Measurements from ENCODE around the gene IL4R.
"Not testable (repeated sequence)": the region's sequence is repeated elsewhere in the genome, so short reads cannot be mapped to it uniquely, and the experiment has no call there.

Gene IL4R

DNA sequence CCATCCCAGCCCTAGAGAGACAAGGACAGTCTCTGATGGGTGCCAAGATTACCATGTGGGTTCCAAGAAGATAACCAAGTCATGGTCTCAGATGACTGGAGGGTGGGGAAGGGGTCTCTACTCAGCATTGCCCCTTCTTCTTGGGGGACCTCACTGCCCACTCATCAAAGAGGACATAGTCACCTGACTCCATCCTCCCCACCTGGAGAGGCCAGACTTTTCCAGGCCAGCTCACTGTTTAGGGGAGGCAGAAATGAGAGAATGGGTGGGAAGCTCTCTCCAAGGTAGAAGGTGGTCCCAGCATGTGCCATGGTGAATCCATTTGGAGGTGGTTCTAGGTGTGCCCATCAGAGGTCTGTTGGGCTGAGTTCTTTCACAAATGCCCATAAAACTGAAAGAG lies 67.5 kb downstream of the IL4R start:
- DNase-seq (ENCODE audit: low read depth), result no peak

DNA sequence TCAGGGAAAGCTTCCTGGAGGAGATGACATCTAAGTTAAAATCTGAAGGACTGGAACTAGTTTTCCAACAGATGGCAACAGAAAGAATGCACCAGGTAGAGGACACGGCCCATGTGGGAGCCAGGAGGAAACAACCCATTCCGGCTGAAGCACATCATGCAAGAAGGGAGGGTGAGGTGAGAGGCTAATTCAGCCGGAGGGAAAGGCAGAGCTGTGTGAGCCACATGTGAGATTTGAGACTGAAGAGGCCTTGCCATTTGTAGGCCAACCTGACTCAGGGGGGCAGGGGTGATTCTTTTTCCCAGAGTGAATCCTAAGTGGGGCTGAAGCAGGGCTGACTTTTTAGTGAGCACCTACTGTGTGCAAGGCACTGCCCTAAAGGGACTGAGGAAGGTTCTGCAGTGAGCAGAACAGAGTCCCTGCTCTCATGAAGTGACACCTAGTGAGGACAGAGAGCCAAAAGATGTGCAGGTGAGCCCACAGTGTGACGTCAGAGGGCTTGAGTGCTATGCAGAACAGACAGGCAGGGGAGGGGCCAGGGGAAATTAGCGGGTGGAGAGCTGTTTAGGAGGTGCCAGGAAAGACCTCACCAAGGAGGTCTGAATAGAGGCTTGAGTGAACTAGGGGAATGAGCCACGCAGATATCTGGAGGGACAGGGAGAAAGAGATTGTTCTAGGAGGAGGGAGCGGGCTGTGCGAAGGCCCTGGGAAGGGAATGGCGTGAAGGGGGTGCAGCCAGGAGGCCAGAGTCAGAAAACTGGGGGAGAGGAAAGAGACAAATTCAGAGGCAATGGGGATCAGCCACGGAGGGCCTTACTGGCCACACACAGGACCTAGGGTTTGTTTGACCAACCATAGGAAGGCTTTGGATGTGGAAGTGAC lies 68.4 kb downstream of the IL4R start:
- no peak for DNase-seq (ENCODE audit: low read depth)

DNA sequence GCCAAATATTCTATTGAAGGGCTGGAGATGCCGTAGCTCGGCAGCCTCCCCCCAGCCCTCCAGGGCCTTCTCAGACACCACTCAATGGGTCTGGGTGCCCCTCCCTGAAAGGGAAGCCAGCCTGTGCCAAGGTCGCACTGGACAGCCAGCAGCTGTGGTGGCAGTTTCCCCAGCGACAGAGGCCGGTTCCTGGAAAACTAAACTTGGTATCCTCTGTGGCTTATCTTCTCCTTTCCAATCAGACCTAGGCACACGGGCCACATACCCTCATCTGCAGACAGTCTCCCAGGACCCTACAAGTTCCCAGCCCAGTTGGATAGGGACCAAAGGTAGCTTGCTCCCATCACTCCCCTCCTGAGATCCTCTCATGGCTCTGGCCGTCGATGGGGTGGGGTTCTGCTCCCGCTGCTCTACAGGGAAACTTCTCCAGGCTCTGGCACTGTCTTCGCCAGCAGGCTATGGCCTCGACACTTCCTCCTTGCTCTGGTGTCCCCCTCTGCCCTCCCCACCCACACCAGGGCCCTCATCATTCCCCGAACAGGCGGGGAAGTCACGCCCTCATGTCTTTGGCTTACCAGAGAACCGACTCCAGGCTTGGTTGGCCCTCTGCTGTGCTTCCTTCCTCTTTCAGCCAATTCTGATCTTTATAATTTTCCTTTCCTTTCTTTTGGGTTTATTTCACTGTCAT lies 69.9 kb downstream of the IL4R start:
- DNase-seq (ENCODE audit: low read depth), result peak; percentile 77

- DNase-seq (ENCODE audit: low read depth), result no peak
Measured at GRCh38 chr16:27384425-27384824, 70.7 kb downstream of the IL4R start.

DNA sequence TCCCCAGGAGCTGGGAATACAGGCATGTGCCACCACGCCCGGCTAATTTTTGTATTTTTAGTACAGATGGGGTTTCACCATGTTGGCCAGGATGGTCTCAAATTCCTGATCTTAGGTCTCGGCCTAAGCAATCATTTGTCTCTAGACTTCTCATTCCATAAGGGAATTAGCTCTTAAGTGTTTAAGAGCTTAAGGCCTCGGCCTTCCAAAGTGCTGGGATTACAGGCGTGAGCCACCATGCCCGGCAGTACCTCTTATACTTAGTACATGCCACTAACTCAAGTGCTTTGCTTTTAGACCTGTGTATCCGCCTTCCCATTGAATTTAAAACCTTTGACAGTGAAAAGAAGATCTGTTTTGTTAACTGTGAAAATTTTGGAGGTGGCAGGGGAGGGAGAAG lies 71.6 kb downstream of the IL4R start:
- no peak for DNase-seq (ENCODE audit: low read depth)

GRCh38 chr16:27386674-27387073 lies 72.9 kb downstream of the IL4R start:
- DNase-seq (ENCODE audit: low read depth), result no peak

DNA sequence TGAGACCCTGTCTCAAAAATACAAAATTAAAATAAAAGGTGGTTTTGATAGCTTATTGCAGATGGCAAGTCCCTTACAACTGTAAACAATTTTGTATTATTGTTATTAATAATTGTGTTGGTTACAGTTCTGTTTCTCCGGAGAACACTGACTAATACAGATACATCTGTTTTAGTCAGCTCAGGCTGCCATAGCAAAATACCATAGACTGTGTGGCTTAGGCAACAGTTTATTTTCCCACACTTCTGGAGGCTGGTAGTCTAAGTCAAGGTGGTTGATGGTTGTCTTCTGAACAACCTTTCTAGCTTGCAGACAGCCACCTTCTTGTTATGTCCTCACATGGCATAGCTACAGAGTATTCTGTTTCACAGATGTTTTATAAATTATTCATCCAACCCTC lies 74.0 kb downstream of the IL4R start:
- no peak for DNase-seq (ENCODE audit: low read depth)

DNA sequence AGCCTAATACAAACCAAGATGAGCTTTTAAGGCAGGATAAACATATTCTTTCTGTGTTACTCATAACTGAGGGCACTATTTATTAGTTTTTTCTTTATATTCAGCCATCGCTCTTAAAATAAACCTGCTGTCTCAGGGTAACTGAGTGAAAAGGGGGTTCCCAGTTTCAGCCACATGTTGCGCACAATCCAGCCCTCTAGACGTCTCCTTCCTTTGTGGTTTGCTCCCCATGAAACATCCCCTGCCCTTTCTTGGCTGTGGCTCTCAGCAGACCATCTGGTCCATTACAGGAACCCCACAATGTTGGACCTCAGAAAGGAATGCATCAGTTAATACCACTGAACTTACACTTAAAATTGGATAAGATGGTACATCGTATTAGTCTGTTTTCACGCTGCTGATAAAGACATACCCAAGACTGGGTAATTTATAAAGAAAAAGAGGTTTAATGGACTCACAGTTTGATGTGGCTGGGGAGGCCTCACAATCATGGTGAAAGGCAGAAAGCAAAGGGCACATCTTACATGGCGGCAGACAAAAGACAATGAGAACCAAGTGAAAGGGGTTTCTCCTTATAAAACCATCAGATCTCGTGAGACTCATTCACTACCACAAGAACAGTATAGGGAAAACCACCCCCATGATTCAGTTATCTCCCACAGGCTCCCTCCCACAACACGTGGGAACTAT lies 75.6 kb downstream of the IL4R start:
- DNase-seq (ENCODE audit: low read depth), result no peak

GRCh38 chr16:27390151-27390550 lies 76.4 kb downstream of the IL4R start:
- DNase-seq (ENCODE audit: low read depth), result no peak

- no peak for DNase-seq (ENCODE audit: low read depth)
Measured at GRCh38 chr16:27392671-27393070, 78.9 kb downstream of the IL4R start.

DNA sequence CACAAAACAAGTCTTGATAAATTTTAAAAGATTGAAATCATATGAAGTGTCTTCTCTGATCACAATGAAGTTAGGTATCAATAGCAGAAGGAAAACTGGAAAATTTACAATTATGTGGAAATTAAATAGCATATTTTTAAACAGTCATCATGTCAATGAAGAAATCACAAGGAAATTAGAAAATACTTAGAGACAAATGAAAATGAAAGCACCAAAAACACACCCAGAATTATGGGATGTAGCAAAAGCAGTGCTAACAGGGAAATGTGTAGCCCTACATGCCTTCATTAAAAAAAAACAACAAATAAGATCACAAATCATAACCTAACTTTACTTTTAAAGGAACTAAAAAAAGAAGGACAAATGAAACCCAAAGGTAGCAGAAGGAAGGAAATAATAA lies 80.7 kb downstream of the IL4R start:
- DNase-seq (ENCODE audit: low read depth), result no peak

- not testable (repeated sequence) for DNase-seq (ENCODE audit: low read depth)
Measured at GRCh38 chr16:27398341-27398893, 84.6 kb downstream of the IL4R start.

- peak; percentile 58 for DNase-seq (ENCODE audit: low read depth)
Measured at GRCh38 chr16:27398894-27399853, 85.4 kb downstream of the IL4R start.

DNA sequence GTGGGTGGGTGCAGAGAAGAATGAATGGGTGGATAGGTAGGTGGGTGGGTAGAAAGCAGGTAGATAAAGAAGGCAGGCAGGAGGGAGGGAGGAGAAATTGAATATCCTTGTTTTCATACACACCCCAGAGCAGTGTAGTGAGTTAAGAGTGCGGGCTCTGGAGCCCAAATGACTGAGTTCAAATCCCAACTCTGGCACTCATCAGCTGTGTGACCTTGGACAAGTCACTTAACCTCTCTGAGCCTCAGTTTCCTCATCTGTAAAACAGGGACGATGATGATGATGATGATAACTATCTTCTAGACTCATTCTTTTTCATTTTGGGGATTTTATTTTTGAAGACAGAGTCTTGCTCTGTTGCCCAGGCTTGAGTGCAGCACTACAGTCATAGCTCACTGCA lies 86.2 kb downstream of the IL4R start:
- DNase-seq (ENCODE audit: low read depth), result no peak

GRCh38 chr16:27400751-27401620 lies 87.2 kb downstream of the IL4R start:
- DNase-seq (ENCODE audit: low read depth), result no peak

GRCh38 chr16:27401768-27402568 lies 88.2 kb downstream of the IL4R start, which contains the start of gene IL21R:
IL21R (plus strand) TSS chr16:27402174; CDS start chr16:27430072, 27,898 bp downstream.
- DNase-seq (ENCODE audit: low read depth), result peak; percentile 70

DNA sequence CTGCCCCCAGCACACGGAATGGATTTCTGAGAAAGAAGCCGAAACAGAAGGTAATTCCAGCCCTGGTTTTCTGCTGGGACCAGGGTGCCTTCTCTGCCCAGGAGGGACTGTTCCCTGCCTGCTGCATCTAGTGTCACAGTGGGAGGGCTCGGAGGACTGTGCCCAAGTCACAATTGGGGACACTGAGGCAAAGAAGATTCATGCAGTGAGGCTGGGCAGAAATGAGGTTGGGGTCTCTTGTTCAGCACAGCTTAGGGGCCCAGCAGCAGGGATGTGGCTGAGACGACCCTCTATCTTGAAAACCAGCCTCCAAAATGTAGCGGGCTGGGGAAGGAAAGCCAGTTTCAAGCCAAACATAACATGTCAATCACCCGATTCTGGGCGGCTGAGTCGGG lies 88.8 kb downstream of the IL4R start:
- no peak for DNase-seq (ENCODE audit: low read depth)

GRCh38 chr16:27402964-27403600 lies 89.3 kb downstream of the IL4R start:
- DNase-seq (ENCODE audit: low read depth), result no peak

DNA sequence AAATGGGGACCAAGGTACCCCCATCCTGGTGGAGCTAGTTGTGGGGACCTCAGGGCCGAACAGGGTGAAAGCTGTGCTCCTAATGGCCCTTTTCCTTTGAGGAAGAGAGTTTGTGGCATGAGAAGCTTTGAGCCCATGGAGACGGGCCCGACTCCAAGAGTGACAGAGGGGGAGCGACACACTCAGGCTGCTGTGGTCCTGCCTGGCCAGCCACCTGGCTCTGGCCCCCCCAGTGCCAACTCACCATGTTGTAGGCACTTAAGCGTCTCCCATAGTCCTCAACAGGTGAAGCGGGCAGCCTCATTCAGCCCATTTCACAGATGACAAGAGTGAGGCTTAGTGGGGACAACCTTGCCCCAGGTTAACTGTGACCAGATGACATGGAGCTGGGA lies 89.8 kb downstream of the IL4R start:
- DNase-seq (ENCODE audit: low read depth), result no peak
